Type B pancreatic cell (in vitro differentiated cells): ENCODE results near the gene TTC16. TPM values are rescaled to one million over a fixed set of nuclear protein-coding genes. Genes with fewer than 3 reads are reported as not detected.
"Not testable (repeated sequence)": the region's sequence is repeated elsewhere in the genome, so short reads cannot be mapped to it uniquely, and the experiment has no call there.

Source experiments
- DNase-seq: peaks from one replicate; pipeline ENCODE4 v3.0.0; 2021; ENCODE audit warnings: mixed read lengths; ENCODE audit not compliant: unreplicated experiment; ENCODE audit errors: extremely low spot score
- H3K27ac Mint-ChIP-seq: 2 replicates; pipeline ENCODE4 v1.8.0; 2021; ENCODE audit warnings: mild to moderate bottlenecking, mixed read lengths
- H3K27me3 Mint-ChIP-seq: 2 replicates; pipeline ENCODE4 v1.8.0; 2021; ENCODE audit warnings: mixed read lengths
- H3K36me3 Mint-ChIP-seq: 2 replicates; pipeline ENCODE4 v1.8.0; 2021; ENCODE audit warnings: mixed read lengths
- H3K4me1 Mint-ChIP-seq: one replicate; pipeline ENCODE4 v1.8.0; 2021; ENCODE audit warnings: mixed read lengths; ENCODE audit not compliant: unreplicated experiment
- H3K4me3 Mint-ChIP-seq: 2 replicates; pipeline ENCODE4 v1.8.0; 2021; ENCODE audit warnings: mild to moderate bottlenecking, mixed read lengths
- H3K9me3 Mint-ChIP-seq: 2 replicates; pipeline ENCODE4 v1.8.0; 2021; ENCODE audit warnings: mixed read lengths
- CTCF ChIP-seq: fragments of 200-600 bp; sonication (generic); conservative IDR thresholded peaks from 2 replicates; pipeline ENCODE4 v1.5.0; 2021; ENCODE audit warnings: antibody characterized with exemption, mild to moderate bottlenecking
- total RNA-seq: library from RNA; stranded (reverse); gene quantifications from 2 replicates; pipeline ENCODE4 v1.2.1, GENCODE V29; 2021; ENCODE audit warnings: low replicate concordance

The TTC16 gene
- total RNA-seq, 1 donor from 2014 or later: 0.10 TPM

GRCh38 chr9:127754099-127755060 is 38.5 kb downstream of the TTC16 start:
- no peaks in the 10 kb centered on the region for H3K9me3 Mint-ChIP-seq
- peaks cover 55% of the 10 kb centered on the region for H3K27me3 Mint-ChIP-seq
- no peak for TF ChIP-seq CTCF
- no peak for DNase-seq
- H3K4me3 Mint-ChIP-seq: peak overlapping the region; percentile 47
- no peak overlapping the region for H3K27ac Mint-ChIP-seq
- no peaks in the 10 kb centered on the region for H3K36me3 Mint-ChIP-seq
- H3K4me1 Mint-ChIP-seq: peaks cover 5% of the 10 kb centered on the region

GRCh38 chr9:127755061-127756060 is 39.5 kb downstream of the TTC16 start:
- DNase-seq: no peak
- no peak for TF ChIP-seq CTCF
- Mint-ChIP-seq H3K9me3 (no peaks in the 10 kb centered on the region), H3K36me3 (no peaks in the 10 kb centered on the region), H3K4me3 (peak overlapping the region; percentile 64), H3K27me3 (peaks cover 54% of the 10 kb centered on the region), H3K27ac (no peak overlapping the region), H3K4me1 (peaks cover 5% of the 10 kb centered on the region)

- Mint-ChIP-seq H3K27me3 (peaks cover 53% of the 10 kb centered on the region), H3K4me1 (peaks cover 5% of the 10 kb centered on the region), H3K36me3 (no peaks in the 10 kb centered on the region), H3K9me3 (no peaks in the 10 kb centered on the region), H3K4me3 (peak overlapping the region; percentile 64), H3K27ac (no peak overlapping the region)
- TF ChIP-seq CTCF: no peak
- DNase-seq: no peak
Measured at GRCh38 chr9:127756233-127756632, 40.4 kb downstream of the TTC16 start.

- not testable (repeated sequence) for H3K9me3 Mint-ChIP-seq, H3K36me3 Mint-ChIP-seq, H3K4me1 Mint-ChIP-seq, DNase-seq, H3K4me3 Mint-ChIP-seq, H3K27ac Mint-ChIP-seq
- peaks cover 50% of the 10 kb centered on the region for H3K27me3 Mint-ChIP-seq
Measured at GRCh38 chr9:127756776-127757175, 40.9 kb downstream of the TTC16 start.

GRCh38 chr9:127758843-127759242 is 43.0 kb downstream of the TTC16 start:
- H3K9me3 Mint-ChIP-seq: no peaks in the 10 kb centered on the region
- no peak overlapping the region for H3K4me3 Mint-ChIP-seq
- peaks cover 48% of the 10 kb centered on the region for H3K27me3 Mint-ChIP-seq
- H3K4me1 Mint-ChIP-seq: peaks cover 28% of the 10 kb centered on the region
- H3K36me3 Mint-ChIP-seq: no peaks in the 10 kb centered on the region
- H3K27ac Mint-ChIP-seq: no peak overlapping the region
- no peak for TF ChIP-seq CTCF
- no peak for DNase-seq
